ENCODE measurements around the gene KLHL40.

The KLHL40 gene

DNA sequence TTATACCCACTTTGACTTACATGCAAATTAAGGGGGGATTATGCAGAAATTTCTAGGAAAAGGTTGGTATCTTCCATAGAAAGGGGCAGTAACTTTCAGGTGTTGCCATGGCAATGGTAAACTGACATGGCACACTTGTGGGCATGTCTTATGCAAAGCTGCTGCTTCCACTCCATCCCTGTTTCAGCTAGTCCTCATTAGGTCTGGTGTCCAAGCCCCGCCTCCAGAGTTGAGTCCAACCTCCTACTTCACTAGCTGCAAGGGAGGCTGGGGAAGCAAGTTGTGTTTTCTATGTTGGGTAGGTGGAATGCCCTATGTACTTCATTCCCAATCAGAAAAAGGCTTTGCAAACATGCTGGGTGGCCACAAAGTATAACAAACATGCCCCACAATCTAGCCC, 14.7 kb upstream of the KLHL40 start:
- no peak for DNase-seq

DNA sequence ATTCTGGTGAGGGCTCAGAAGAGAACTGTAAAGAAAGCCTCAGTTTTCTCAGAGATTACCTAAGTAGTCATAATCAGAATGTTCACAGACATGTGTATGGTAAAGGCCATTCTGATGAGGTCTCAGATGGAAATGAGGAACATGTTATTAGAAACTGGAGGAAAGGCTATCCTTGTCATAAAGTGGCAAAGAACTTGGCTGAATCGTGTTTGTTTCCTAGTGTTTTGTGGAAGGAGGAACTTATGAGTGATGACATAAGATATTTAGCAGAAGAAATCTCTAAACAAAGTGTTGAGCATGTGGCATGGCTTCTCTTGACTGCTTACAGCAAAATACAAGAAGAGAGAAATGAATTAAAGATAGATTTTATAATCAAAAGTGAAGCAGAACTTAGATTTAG, 12.8 kb upstream of the KLHL40 start:
- DNase-seq: no peak

DNA sequence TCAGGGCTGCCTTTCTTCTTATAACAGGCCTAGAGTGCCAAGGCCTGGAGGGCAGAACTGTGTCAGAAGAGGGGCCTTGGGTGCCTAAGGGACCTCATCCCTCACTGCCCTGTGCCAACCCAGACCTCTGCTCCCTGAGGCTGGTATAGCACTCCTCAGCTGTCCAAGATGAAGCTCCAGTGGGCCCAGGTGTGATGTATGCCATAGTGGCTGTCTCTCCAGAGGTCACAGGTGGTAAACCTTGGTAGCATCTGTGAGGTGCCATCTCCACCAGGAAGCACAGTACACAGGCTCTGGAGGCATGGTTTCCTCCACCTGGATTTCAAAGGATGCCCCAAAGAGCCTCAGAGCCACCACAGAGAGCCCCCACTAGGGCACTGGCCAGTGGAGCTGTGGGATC, 12.3 kb upstream of the KLHL40 start:
- DNase-seq: no peak

DNA sequence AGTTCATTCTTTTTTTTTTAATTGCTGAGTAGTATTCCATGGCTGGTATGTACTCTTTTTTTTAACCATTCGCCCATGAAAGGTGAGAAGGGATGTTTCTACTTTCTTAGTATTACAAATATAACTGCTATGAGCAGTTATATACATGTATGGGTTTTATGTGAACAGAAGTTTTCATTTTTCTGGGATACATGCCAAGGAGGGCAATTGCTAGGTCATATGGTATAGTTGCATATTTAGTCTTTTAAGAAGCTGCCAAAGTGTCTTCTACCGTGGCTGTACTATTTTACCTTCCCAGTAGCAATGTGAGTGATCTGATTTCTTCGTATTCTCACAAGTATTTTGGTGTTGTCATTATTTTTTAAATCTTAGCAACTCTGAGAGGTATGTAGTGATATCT, 11.2 kb upstream of the KLHL40 start:
- DNase-seq: no peak

DNA sequence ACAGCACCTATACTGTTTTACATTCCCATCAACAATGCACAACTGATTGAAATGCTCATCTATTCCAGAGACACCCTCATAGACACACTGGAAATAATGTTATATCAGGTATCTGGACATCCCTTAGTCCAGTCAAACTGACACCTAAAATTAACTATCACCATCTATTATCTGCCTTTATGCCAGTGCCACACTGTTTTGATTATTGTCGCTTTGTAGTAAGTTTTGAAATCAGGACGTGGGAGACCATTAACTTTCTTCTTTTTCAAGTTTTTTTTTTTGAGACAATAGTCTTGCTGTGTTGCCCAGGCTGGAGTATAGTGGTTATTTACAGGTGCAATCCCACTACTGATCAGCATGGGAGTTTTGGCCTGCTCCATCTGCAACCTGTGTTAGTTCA, 9.4 kb upstream of the KLHL40 start:
- DNase-seq: no peak

DNA sequence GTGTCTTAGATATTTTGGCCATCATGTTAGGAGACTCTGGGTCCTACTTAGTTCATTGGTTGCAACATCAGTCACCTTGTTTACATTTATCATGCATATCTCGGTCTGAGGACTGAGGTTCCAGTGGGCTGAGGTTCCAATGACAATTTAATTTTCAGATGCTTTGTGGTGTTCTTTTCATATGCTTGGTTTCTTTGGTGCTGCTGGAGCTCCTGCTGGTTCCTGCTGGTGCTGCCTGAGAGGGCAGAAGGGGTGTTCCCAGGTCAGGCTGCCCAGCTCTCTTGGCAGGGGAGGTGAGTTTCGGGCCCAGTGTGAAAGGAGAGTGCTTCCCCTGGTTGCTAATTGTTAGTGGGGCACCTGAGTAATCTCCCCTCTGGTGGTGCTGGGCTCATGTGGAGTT, 6.9 kb upstream of the KLHL40 start:
- no peak for DNase-seq

DNA sequence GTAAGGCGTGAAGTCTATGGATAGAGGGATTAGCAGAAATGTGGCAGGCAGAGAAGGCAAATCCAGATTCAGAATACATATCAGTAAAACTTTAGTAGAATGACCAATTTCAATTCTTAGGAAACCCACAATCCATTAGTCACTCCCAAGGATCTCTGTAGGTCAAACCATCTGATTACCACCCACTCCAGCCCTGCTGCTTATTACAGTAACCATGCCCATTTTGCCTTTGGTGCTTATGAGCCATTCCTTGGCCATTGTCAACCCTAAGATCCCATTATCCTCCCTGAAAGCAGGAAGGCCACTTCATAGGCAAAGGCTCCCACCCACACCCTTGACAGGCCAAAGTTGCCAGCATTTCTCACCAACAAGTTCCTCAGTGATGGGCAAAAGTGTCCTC, 5.1 kb upstream of the KLHL40 start:
- DNase-seq: no peak

DNA sequence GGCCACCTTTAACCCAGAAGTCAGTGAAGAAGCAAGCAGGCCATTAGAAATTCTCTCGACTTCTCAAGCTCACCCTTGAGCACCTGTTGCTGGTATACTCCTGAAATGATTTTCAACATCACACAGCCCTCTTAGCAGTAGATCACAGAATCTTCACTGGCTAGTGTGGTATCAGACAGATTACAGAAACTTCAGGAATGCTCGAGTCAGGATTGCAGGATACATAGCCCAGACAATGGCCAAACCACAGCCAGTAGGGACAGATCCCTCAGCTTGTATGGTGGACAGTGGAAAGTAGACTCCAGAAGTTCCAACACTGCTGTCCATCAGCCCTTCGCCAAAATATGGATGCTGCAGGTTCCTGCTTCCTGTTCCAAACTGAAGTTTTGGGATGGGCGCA, 4.5 kb upstream of the KLHL40 start:
- DNase-seq: no peak

DNA sequence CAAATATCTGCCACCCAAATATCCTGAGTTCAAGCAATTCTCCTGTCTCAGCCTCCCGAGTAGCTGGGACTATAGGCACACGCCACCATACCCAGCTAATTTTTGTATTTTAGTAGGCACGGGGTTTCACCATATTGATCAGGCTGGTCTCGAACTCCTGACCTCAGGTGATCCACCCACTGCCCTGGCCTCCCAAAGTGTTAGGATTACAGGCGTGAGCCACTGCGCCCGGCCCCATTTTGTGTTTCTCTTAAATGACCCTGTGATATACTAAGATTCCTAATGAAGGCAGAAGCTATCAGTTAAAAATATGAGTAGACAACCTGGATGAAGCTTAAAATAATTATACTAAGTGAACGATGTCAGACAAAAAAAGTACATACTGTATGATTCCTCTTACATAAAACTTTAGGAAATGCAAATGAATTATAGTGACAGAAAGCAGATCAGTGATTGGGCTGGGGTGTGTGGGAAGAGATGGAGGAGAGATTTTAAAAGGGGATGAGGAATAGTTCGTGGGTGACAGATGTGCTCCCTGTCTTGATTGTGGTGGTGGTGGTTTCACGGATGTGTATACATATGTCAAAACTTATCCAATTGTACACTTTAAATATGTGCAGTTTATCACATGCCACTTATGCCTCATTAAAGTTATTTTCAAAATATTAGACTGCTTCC, 3.8 kb upstream of the KLHL40 start:
- DNase-seq: no peak

DNA sequence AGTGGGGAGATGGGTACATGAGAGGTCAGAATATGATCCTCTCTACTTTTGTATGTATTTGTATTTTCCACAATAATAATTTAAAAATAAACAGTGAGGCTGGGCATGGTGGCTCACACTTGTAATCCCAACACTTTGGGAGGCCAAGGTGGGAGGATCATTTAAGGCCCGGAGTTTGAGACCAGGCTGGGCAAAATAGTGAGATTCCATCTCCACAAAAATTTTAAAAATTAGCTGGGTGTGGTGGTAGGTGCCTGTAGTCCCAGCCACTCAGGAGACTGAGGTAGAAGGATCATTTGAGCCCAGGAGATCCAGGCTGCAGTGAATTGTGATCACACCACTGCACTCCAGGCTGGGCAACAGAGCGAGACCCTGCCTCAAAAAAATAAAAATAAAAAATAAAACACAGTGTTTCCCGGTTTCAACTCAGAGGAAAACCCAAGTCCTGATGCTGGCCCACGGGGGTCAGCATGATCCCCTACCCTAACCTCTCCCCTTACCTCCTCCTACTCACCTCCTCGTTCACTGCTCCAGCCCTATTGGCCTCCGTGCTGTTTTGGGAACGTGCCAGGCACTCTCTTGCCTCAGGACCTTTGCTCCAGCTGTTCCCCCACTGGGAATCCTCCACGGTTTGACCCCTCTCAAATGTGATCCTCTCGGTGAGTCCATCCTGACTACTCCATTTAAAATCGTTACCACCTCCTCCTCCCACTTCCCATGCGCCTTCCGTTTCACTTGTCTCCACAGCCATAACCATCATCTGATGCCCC, 2.9 kb upstream of the KLHL40 start:
- DNase-seq: no peak

DNA sequence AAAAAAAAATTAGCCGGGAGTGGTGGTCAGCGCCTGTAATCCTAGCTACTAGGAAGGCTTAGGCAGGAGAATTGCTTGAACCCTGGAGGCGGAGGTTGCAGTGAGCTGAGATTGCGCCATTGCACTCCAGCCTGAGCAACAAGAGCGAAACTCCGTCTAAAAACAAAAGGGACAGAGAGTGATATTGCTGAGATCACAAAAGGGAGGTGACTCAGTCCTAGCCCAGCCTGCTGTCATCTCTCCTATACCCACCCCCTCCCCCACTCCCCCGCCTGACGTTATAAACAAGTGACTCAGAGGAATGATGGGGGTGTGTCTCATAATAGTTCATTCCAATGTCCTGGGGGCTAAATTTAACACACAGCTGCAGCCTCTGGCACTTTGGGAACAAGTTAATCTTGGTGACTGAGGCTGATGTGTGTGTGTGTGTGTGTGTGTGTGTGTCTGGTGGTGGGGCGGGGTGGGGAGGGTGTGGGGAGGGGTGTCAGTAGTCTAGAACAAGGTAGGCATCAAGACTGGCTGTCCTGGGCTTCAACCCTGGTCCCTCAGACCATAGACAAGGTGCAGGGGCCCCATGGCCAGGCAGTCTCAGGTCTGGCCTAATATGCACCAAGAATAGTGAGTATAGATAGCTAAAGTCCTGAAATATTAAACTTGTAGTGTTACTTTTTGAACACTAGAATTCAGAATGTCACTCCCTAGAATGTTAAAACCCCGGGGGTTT, 1.3 kb upstream of the KLHL40 start:
- DNase-seq: no peak

DNA sequence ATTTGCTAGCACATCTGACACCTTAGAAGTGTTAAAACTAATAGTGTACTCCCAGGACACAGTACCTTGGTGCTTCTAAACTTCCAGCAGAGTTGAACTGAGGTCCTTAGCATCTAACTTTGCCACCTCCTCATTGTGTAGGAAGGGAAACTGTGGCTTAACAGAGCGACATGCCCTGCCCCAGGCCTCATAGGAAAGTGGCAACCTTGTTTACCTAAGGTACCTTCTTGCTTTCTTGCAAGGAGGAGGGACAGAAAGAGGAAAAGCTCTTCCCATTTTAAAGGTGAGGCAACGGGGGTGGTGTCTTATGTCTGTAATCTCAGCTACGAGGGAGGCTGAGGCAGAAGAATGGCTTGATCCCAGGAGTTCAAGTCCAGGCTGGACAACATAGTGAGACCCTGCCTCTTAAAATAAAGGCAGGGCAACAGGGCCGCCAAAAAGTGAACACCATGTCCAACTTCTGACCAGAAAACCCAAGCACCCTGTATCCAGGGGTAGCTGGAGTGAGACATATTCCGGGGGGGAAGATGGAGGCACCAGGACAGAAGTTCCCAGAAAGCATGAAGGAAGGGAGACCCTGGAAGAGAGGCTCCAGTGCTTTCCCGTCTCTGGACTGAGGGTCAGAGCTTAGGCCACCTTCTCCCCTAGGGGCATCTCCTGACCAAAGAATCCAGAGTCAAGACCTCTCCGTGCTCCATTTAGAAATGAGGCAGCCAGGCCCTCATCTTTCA, 540 bp upstream of the KLHL40 start:
- DNase-seq: no peak

DNA sequence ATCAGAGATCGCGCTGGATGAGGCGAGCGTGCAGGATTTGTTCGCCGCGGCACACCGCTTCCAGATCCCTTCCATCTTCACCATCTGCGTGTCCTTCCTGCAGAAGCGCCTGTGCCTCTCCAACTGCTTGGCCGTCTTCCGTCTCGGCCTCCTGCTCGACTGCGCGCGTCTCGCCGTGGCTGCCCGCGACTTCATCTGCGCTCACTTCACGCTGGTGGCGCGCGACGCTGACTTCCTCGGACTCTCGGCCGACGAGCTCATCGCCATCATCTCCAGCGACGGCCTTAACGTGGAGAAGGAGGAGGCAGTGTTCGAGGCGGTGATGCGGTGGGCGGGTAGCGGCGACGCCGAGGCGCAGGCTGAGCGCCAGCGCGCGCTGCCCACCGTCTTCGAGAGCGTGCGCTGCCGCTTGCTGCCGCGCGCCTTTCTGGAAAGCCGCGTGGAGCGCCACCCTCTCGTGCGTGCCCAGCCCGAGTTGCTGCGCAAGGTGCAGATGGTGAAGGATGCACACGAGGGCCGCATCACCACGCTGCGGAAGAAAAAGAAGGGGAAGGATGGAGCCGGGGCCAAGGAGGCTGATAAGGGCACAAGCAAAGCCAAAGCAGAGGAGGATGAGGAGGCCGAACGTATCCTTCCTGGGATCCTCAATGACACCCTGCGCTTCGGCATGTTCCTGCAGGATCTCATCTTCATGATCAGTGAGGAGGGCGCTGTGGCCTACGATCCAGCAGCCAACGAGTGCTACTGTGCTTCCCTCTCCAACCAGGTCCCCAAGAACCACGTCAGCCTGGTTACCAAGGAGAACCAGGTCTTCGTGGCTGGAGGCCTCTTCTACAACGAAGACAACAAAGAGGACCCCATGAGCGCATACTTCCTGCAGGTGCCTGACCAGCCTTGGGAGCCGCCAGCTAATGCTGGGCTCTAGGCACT, 819 bp downstream of the KLHL40 start:
- DNase-seq: no peak

DNA sequence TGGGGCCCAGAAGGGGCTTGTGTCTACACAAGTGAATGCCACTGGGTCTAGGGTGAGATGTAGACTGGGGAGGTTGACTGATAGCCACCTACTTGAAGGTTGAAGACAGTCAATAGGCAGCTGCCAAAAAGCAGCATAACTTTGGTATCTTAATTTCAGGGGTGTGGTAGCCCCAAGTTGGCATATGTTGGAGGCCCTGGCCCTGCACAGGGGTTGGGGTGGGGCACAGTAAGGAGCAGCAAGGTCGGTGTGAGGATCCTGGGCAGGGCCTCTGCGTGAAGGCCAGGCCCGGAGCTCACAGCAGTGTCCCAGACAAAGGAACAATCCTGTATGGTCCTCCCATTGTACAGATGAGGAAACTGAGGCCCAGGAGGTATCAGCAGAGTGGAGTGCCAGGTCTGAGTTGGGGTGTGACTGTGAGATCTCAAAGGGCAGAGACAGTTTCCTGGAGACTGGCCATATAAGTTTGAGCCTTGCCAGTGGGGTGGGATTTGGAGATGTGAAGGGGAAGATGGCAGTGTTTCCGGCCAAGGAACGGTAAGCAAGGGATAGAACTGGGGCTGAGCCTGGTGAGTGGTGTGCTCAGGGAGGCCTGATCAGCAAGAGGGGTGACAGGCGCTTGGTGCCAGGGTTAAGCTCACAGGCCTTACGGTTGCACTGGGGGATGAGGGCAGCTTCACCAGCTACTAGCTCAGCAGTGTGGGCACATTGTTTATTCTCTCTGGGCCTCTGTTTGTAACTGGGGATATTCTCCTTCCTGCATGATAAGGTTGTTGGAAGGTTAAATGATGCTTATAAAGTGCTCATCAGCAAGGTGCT, 1.7 kb downstream of the KLHL40 start:
- DNase-seq: no peak

DNA sequence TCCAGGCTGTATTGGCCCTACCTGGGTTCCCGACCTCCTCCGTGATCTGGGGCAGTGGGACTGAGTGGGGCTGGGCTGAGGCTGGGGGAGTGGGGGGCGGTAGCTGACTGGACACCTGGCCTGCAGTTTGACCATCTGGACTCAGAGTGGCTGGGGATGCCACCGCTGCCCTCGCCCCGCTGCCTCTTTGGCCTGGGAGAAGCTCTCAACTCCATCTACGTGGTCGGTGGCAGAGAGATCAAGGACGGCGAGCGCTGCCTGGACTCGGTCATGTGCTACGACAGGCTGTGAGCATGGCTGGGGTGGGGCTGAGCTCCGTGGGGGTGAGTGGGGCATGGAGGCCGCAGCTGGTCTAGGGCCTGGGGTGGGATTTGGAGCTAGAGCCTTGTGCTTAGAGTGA, 2.7 kb downstream of the KLHL40 start:
- DNase-seq: no peak

DNA sequence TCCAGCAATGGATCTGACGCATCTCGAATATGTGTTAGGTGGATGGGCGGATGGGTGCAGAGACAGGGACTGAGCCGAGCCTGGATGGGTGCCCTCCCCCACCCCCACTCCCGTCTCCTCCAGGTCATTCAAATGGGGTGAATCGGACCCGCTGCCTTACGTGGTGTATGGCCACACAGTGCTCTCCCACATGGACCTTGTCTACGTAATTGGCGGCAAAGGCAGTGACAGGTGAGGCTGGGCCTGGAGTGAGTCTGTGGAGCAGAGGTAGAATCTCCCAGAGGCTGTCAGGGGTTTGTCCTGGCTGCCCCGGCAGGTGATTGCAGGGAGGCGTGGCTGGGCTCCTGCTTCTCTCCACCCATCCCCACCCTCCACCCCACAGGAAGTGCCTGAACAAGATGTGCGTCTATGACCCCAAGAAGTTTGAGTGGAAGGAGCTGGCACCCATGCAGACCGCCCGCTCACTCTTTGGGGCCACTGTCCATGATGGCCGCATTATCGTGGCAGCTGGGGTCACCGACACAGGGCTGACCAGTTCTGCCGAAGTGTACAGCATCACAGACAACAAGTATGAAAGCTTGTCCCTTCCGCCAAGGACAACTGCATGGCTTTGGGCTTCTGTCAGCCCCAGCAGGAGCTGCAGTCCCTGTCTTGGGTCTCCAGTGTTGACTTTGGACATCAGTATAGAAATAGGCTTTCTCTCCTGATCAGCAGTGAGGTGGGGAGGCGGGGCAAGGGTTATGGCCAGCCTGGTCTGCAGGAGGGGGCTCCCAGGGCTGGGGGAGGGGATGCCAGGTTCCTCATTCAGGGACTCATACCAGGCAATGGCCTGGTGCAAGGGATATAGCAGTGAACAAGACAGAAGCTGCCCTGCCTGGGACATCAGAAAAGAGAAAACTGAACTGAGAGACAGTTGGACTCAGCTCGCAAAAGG, 3.4 kb downstream of the KLHL40 start:
- DNase-seq: no peak

DNA sequence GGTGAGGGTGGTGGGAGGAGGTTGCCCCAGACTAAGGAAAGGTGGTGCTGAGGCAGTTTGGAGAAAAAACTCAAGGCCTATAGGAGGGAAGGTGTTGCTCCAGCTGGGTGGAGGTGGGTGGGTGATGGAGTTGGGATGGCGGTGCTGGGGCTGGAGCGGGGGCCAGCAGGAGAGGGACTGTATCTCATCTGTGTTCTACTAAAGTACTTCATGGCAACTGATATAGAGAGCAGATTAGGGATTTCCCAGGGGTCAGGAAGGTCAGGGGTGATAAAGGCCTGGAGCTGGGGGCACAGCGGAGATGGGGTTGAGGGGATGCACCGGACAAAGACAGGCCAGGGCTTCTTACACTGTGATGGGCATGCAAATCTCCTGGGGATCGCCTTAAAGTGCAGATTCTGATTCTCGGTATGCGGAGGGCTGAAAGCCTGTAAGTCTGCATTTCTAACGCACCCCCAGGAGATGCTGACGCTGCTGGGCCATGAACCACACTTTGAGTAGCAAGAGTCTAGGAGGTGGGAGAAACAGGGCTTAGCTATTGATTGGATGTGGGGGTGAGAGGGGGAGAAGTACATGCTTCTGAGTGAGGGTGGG, 4.2 kb downstream of the KLHL40 start:
- DNase-seq: no peak

DNA sequence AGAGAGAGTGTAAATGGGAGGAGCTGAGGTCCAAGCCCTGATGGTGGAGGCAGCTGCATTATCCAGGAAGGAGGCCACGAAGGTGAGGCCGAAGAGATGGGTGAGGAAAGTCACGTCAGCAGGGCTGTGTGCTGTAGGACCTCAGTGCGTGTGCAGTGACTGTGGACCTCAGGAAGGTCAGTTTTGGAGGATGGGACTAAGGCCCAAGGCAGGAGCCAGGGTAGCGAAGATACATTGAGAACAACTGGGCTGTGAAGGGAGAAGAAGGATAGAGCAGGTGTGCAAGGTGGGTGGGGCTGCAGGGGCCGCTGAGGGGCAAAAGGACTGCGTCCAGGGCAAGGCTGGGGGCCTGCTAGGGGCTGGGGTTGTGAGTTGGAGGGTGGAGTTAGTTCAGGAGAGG, 4.9 kb downstream of the KLHL40 start:
- DNase-seq: no peak

DNA sequence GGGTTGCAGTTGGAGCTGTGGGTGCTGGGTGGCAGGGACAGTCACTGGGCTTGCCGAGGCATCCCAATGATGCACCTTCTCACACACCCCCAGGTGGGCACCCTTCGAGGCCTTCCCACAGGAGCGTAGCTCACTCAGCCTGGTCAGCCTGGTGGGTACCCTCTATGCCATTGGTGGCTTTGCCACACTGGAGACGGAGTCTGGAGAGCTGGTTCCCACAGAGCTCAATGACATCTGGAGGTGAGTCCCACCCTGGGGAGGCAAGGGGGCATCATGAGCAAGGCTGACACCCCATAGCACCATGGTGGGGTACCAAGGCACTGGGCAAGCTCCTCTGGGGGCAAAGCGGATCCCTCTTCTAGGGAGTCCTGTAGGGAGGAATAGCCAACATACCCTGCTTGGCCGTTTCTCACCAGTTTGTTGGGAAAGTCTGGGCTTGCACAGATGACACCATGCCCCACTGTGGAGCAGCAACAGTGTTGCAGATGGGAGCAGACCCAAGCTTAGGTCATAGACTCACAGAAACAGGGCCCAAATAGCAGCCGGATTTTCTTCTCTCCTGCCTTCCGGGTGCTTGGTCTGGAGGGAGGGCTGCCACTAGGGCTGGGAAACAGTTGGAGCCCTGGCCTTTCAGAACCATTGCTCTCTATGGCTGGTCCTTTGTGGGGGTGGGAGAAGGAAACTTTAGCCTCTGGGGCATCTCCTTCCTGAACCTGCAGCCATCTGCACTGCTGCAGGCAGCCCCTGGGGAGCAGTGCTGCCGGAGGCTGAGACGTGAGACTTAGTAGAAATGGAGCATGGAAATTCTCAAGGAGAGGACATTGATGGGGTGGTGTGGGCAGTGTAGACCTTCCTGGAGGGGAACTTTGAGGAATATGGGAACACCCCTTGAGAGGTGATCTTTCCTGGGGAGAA, 5.7 kb downstream of the KLHL40 start:
- DNase-seq: no peak
